ENCODE data around the gene ZNF536. TPM values are rescaled to one million over a fixed set of nuclear protein-coding genes. Genes with fewer than 3 reads are reported as not detected.

Gene ZNF536
- total and polyA plus RNA-seq, 2 donors (not counting 1 experiment from before 2014, with no cell fraction given), result not detected

DNA sequence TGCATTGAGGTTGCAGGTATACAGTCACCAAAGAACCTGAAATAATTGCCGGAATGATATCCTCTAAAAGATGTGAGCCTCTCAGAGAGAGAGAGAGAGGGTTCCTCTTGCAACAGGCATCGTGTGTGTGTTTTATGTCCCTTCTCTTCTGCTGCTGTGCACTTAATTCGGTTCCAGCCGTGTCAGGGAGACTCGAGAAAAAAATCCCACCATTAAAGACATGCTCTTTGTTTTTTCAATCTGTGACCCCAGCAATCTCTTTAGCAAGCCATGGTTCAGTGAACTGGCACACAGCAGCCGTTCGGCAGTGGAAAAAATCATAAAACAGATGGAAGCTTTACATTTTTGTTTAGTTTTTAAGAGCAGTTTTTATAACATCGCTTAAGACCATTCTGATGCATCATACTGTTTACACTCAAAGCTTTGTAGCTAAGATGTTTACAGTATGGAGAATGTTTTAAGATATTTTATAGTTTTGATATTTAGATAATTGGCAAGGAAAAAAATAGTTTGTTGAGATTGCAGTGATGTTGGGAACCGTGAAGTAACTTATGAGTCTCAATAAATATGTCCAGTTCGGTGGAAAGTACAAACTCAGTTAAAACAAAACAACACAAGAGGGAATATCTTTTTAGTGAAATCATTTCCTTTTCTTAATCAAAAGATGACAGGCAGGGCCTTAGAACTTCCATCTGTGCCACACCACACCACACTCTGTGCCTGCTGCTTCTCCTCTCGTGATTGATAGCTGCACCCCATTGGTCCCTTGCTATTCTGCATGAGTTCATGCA lies 31.2 kb upstream of the ZNF536 start:
- Histone ChIP-seq H3K4me3 (ENCODE audit: control extremely low read depth in 1 of 5, extremely low read depth in 1 of 5, insufficient read depth in 1 of 5, low read depth in 2 of 5, low read length in 4 of 5) (no peak overlapping the region), H4K20me1 (ENCODE audit: control insufficient read depth, insufficient read depth, low read length, poor library complexity, severe bottlenecking) (no peaks in the 10 kb centered on the region), H3K27ac (ENCODE audit: low read length in 2 of 2) (no peak overlapping the region), H3K79me2 (ENCODE audit: control insufficient read depth, insufficient read depth, low read length) (no peaks in the 10 kb centered on the region), H3K4me2 (replicated peaks; ENCODE audit: low read depth, low read length, poor library complexity, severe bottlenecking) (no peak overlapping the region), H3K4me1 (ENCODE audit: control insufficient read depth in 2 of 2, insufficient read depth in 2 of 2, low read length in 2 of 2) (no peaks in the 10 kb centered on the region), H3K9me3 (ENCODE audit: control extremely low read depth in 1 of 3, control insufficient read depth in 2 of 3, insufficient read depth in 1 of 3, low read length in 2 of 3) (peaks cover 0 to 25% (median 0%) of the 10 kb centered on the region in 3 donors), H3K36me3 (replicated peaks in 1 of 2; ENCODE audit: control extremely low read depth in 1 of 2, control insufficient read depth in 1 of 2, extremely low read depth in 1 of 2, insufficient read depth in 2 of 2, low read length in 1 of 2) (no peaks in the 10 kb centered on the region), H3K27me3 (replicated peaks in 1 of 4; ENCODE audit: control extremely low read depth in 1 of 4, control insufficient read depth in 3 of 4, insufficient read depth in 4 of 4, low read length in 3 of 4) (no peaks in the 10 kb centered on the region), H3K9ac (ENCODE audit: low read length) (no peak overlapping the region), H2AFZ (ENCODE audit: insufficient read depth, low read depth, low read length, poor library complexity, severe bottlenecking) (no peak overlapping the region)
- ATAC-seq (ENCODE audit: low read depth) (no peak), DNase-seq (no peak)
- no peaks in the 10 kb centered on the region for H3K4me1 Mint-ChIP-seq
- H3K27me3 Mint-ChIP-seq, result no peaks in the 10 kb centered on the region
- H3K4me3 Mint-ChIP-seq, result no peak overlapping the region
- TF ChIP-seq, protein P1, sequence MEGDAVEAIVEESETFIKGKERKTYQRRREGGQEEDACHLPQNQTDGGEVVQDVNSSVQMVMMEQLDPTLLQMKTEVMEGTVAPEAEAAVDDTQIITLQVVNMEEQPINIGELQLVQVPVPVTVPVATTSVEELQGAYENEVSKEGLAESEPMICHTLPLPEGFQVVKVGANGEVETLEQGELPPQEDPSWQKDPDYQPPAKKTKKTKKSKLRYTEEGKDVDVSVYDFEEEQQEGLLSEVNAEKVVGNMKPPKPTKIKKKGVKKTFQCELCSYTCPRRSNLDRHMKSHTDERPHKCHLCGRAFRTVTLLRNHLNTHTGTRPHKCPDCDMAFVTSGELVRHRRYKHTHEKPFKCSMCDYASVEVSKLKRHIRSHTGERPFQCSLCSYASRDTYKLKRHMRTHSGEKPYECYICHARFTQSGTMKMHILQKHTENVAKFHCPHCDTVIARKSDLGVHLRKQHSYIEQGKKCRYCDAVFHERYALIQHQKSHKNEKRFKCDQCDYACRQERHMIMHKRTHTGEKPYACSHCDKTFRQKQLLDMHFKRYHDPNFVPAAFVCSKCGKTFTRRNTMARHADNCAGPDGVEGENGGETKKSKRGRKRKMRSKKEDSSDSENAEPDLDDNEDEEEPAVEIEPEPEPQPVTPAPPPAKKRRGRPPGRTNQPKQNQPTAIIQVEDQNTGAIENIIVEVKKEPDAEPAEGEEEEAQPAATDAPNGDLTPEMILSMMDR (IDR thresholded peaks at IDR 0.05), result no peak
- TF ChIP-seq EZH2 (IDR thresholded peaks at IDR 0.05; ENCODE audit: borderline replicate concordance, insufficient read depth, low read depth, low read length, poor library complexity, severe bottlenecking), result no peak
- intact Hi-C loops (cut with micrococcal nuclease), result no loop called here
- H3K27ac Mint-ChIP-seq, result no peak overlapping the region
- ChIA-PET POLR2A (no interaction called here), CTCF (no interaction called here)
- WGBS (ENCODE audit: insufficient coverage), result 75% methylated on average over 6 of the region's 11 CpGs
- H3K9me3 Mint-ChIP-seq (ENCODE audit: insufficient read depth), result no peaks in the 10 kb centered on the region

DNA sequence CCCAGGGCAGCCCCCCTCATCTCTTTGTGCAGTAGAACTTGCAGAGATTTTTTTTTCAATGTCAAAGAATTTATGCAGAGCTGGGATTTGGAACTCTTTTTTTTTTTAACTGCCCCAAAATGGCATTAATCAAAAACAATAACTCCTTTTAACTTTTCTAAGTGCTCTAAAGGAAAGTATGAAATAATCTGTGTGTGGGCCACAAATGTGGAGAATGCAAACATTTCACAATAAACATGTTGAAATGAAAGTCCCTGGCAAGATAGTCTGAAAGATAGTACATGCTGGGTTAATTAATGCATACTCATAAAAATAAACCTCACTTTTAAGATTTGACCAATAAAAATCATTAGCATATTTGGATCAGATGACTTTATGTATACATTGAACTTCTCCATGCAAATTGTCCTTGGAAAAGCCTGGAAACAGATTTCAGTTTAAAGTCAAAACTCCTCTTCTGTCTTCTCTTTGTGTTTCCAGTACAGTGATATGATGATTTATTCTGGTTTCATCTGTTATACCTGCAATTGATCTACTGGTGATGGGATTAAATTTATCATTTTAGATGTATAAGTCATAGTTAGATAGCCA lies 30.5 kb upstream of the ZNF536 start:
- Mint-ChIP-seq H3K4me1 (no peaks in the 10 kb centered on the region), H3K4me3 (no peak overlapping the region), H3K27ac (no peak overlapping the region), H3K9me3 (ENCODE audit: insufficient read depth) (no peaks in the 10 kb centered on the region), H3K27me3 (no peaks in the 10 kb centered on the region)
- Histone ChIP-seq H4K20me1 (ENCODE audit: control insufficient read depth, insufficient read depth, low read length, poor library complexity, severe bottlenecking) (no peaks in the 10 kb centered on the region), H3K4me2 (replicated peaks; ENCODE audit: low read depth, low read length, poor library complexity, severe bottlenecking) (no peak overlapping the region), H3K27me3 (replicated peaks in 1 of 4; ENCODE audit: control extremely low read depth in 1 of 4, control insufficient read depth in 3 of 4, insufficient read depth in 4 of 4, low read length in 3 of 4) (no peaks in the 10 kb centered on the region), H2AFZ (ENCODE audit: insufficient read depth, low read depth, low read length, poor library complexity, severe bottlenecking) (no peak overlapping the region), H3K4me1 (ENCODE audit: control insufficient read depth in 2 of 2, insufficient read depth in 2 of 2, low read length in 2 of 2) (no peaks in the 10 kb centered on the region), H3K79me2 (ENCODE audit: control insufficient read depth, insufficient read depth, low read length) (no peaks in the 10 kb centered on the region), H3K27ac (ENCODE audit: low read length in 2 of 2) (no peak overlapping the region), H3K9ac (ENCODE audit: low read length) (no peak overlapping the region), H3K4me3 (ENCODE audit: control extremely low read depth in 1 of 5, extremely low read depth in 1 of 5, insufficient read depth in 1 of 5, low read depth in 2 of 5, low read length in 4 of 5) (no peak overlapping the region), H3K36me3 (replicated peaks in 1 of 2; ENCODE audit: control extremely low read depth in 1 of 2, control insufficient read depth in 1 of 2, extremely low read depth in 1 of 2, insufficient read depth in 2 of 2, low read length in 1 of 2) (no peaks in the 10 kb centered on the region), H3K9me3 (ENCODE audit: control extremely low read depth in 1 of 3, control insufficient read depth in 2 of 3, insufficient read depth in 1 of 3, low read length in 2 of 3) (peaks cover 0 to 22% (median 0%) of the 10 kb centered on the region in 3 donors)
- no peak for ATAC-seq (ENCODE audit: low read depth)
- intact Hi-C loops (cut with micrococcal nuclease), result no loop called here
- POLR2A ChIA-PET, result no interaction called here
- DNase-seq, result no peak
- TF ChIP-seq, protein P1 (IDR thresholded peaks at IDR 0.05), result no peak
- TF ChIP-seq EZH2 (IDR thresholded peaks at IDR 0.05; ENCODE audit: borderline replicate concordance, insufficient read depth, low read depth, low read length, poor library complexity, severe bottlenecking), result no peak
- CTCF ChIA-PET, result no interaction called here

Data from B cell (primary cell).